HCT116 (cell line): ENCODE results near the gene TRAF3IP1. TPM values are rescaled to one million over a fixed set of nuclear protein-coding genes. Genes with fewer than 3 reads are reported as not detected.

Experiments
- ATAC-seq: fragments of 200-7000 bp; cut with Tn5 transposase; 2 replicates; pipeline ENCODE4 v1.9.1; 2020; ENCODE audit warnings: mild to moderate bottlenecking, moderate library complexity
- BruUV-seq: library from RNA; stranded (reverse); fragments of 400-500 nt; replicated peaks from 2 replicates; lab custom pipeline; 2021; lab: Mats Ljungman, UMichigan
- CTCF ChIA-PET: fragments of 300-600 bp; sonication (Branson Sonifier 250); formaldehyde crosslinking; loops from one replicate; lab custom pipeline; 2021; ENCODE audit warnings: antibody characterized with exemption; lab: Charles Lee
- POLR2A ChIA-PET: fragments of 300-600, 350-600 bp; sonication (Branson Sonifier 250); formaldehyde crosslinking; loops from one replicate; lab custom pipeline; 2021; ENCODE audit warnings: antibody characterized with exemption; lab: Charles Lee
- RAD21 ChIA-PET, 2 experiments: fragments of 300-600 bp; sonication (Branson Sonifier 250); formaldehyde crosslinking; loops; one replicate each; lab custom pipeline; 2023; ENCODE audit warnings: low total read pairs in 2 of 2; ENCODE audit not compliant: uncharacterized antibody in 2 of 2, unreplicated experiment in 2 of 2, low non-redundant PET in 1 of 2; lab: Charles Lee
- DNase-seq: peaks from one replicate; pipeline ENCODE4 v3.0.0-alpha.2; 2010; ENCODE audit warnings: low read depth, low spot score
- H2AFZ ChIP-seq: fragments of 200-600 bp; shearing (Covaris generic), sonication (generic); 2 replicates; pipeline ENCODE4 v1.6.1; 2017; ENCODE audit warnings: low read depth, mixed run types, mixed read lengths, antibody characterized with exemption, low read length; ENCODE audit not compliant: poor library complexity, severe bottlenecking
- H3K27ac ChIP-seq: 2 replicates; pipeline ENCODE4 v1.5.1; 2012; ENCODE audit warnings: low read depth, low read length
- H3K27me3 ChIP-seq: fragments of 200-600 bp; sonication (generic); 2 replicates; pipeline ENCODE4 v1.6.1; 2016; ENCODE audit warnings: mixed run types, low read length, mixed read lengths; ENCODE audit not compliant: insufficient read depth
- H3K36me3 ChIP-seq, 2 experiments: fragments of 200-500 bp in 1 of 2; fragments of 200-600 bp in 1 of 2; sonication (Bioruptor generic) in 1 of 2; sonication (generic) in 1 of 2; 2 replicates each; pipeline versions ENCODE4 v1.5.1 to v1.6.1; 2014 to 2016; ENCODE audit warnings: low read length in 2 of 2, inconsistent platforms in 1 of 2, mixed read lengths in 1 of 2, mixed run types in 1 of 2; ENCODE audit not compliant: insufficient read depth in 2 of 2, control insufficient read depth in 1 of 2
- H3K4me1 ChIP-seq, 2 experiments: fragments of 200-600 bp in 1 of 2; sonication (generic) in 1 of 2; 2 replicates each; pipeline versions ENCODE4 v1.5.1 to v1.6.1; 2012 to 2017; ENCODE audit warnings: low read length in 2 of 2, inconsistent platforms in 1 of 2, mild to moderate bottlenecking in 1 of 2, mixed read lengths in 1 of 2, mixed run types in 1 of 2, moderate library complexity in 1 of 2; ENCODE audit not compliant: insufficient read depth in 2 of 2, control insufficient read depth in 1 of 2
- H3K4me2 ChIP-seq: fragments of 200-600 bp; sonication (generic); 2 replicates; pipeline ENCODE4 v1.6.1; 2017; ENCODE audit warnings: mixed run types, low read length, mixed read lengths
- H3K4me3 ChIP-seq, 2 experiments: fragments of 200-600 bp in 1 of 2; sonication (generic) in 1 of 2; replicated peaks in 1 of 2; 2 replicates each; pipeline ENCODE4 v1.5.1; 2011 to 2016; ENCODE audit warnings: low read length in 2 of 2, control low read depth in 1 of 2, low read depth in 1 of 2, mild to moderate bottlenecking in 1 of 2, mixed read lengths in 1 of 2, mixed run types in 1 of 2
- H3K79me2 ChIP-seq: fragments of 200-600 bp; sonication (generic); 2 replicates; pipeline ENCODE4 v1.6.1; 2017; ENCODE audit warnings: mild to moderate bottlenecking, mixed run types, low read length, moderate library complexity, mixed read lengths; ENCODE audit not compliant: insufficient read depth
- H3K9ac ChIP-seq: fragments of 200-600 bp; sonication (generic); 2 replicates; pipeline ENCODE4 v1.6.1; 2016; ENCODE audit warnings: low read length, mixed read lengths
- H3K9me2 ChIP-seq: fragments of 200-600 bp; sonication (generic), shearing (Covaris generic); 2 replicates; pipeline ENCODE4 v1.6.1; 2017; ENCODE audit warnings: mixed run types, mild to moderate bottlenecking, moderate library complexity; ENCODE audit not compliant: insufficient read depth
- H3K9me3 ChIP-seq, 2 experiments: fragments of 200-500 bp in 1 of 2; fragments of 200-600 bp in 1 of 2; sonication (Bioruptor generic) in 1 of 2; sonication (generic) in 1 of 2; 2 replicates each; pipeline ENCODE4 v1.6.1; 2014 to 2017; ENCODE audit warnings: low read length in 2 of 2, mixed read lengths in 2 of 2, inconsistent platforms in 1 of 2, low read depth in 1 of 2, mild to moderate bottlenecking in 1 of 2, mixed run types in 1 of 2, moderate library complexity in 1 of 2; ENCODE audit not compliant: control insufficient read depth in 1 of 2, insufficient read depth in 1 of 2
- H4K20me1 ChIP-seq: fragments of 200-600 bp; sonication (generic), shearing (Covaris generic); 2 replicates; pipeline ENCODE4 v1.6.1; 2017; ENCODE audit warnings: mixed run types, mild to moderate bottlenecking, moderate library complexity; ENCODE audit not compliant: insufficient read depth
- CBX3 ChIP-seq: IDR thresholded peaks from 2 replicates; pipeline ENCODE4 v1.6.1; 2012; ENCODE audit warnings: low read depth
- CEBPB ChIP-seq: IDR thresholded peaks from 2 replicates; pipeline ENCODE4 v1.6.1; 2012; ENCODE audit warnings: low read depth
- EZH2 ChIP-seq: fragments of 200-600 bp; sonication (generic); IDR thresholded peaks from 2 replicates; pipeline ENCODE4 v1.6.1; 2017; ENCODE audit warnings: antibody characterized with exemption, mixed run types
- EZH2phosphoT487 ChIP-seq: fragments of 200-600 bp; IDR thresholded peaks from 2 replicates; pipeline ENCODE4 v1.6.1; 2018; ENCODE audit warnings: antibody characterized with exemption, borderline replicate concordance
- FOSL1 ChIP-seq: IDR thresholded peaks from 2 replicates; pipeline ENCODE4 v1.6.1; 2012; ENCODE audit warnings: low read depth
- JUND ChIP-seq: IDR thresholded peaks from 2 replicates; pipeline ENCODE4 v1.6.1; 2012
- POLR2AphosphoS5 ChIP-seq: IDR thresholded peaks from 2 replicates; pipeline ENCODE4 v1.6.1; 2011; ENCODE audit warnings: mild to moderate bottlenecking, low read depth, low read length, moderate library complexity
- SIN3A ChIP-seq: IDR thresholded peaks from 2 replicates; pipeline ENCODE4 v1.6.1; 2012; ENCODE audit warnings: low read depth
- SP1 ChIP-seq: IDR thresholded peaks from 2 replicates; pipeline ENCODE4 v1.6.1; 2012; ENCODE audit warnings: low read depth
- TCF7L2 ChIP-seq: IDR thresholded peaks from 2 replicates; pipeline ENCODE4 v1.7.0; 2011; ENCODE audit warnings: borderline replicate concordance, inconsistent platforms; ENCODE audit not compliant: insufficient read depth, insufficient read length; ENCODE audit errors: extremely low read depth
- YY1 ChIP-seq: IDR thresholded peaks from 2 replicates; pipeline ENCODE4 v1.6.1; 2011; ENCODE audit warnings: low read length, low read depth, moderate library complexity, mild to moderate bottlenecking; ENCODE audit not compliant: insufficient replicate concordance; ENCODE audit errors: extremely low read depth
- intact Hi-C: fragments of 100-400 bp; cut with micrococcal nuclease; formaldehyde crosslinking; loops from 2 replicates; pipeline ENCODE4 v1.10.0; 2022
- total RNA-seq: library from RNA; stranded (reverse); gene quantifications from one replicate; pipeline ENCODE4 v1.2.1, GENCODE V29; 2021; ENCODE audit not compliant: unreplicated experiment
- TF ChIP-seq, protein P1 (sequence below): IDR thresholded peaks from 2 replicates; pipeline ENCODE4 v1.6.1; 2012
- TF ChIP-seq, protein P2 (sequence below): IDR thresholded peaks from 2 replicates; pipeline ENCODE4 v1.6.1; 2012
- TF ChIP-seq, protein P3 (sequence below), 3 experiments: fragments of 200-600 bp in 1 of 3; sonication (generic) in 1 of 3; IDR thresholded peaks in 2 of 3; conservative IDR thresholded peaks in 1 of 3; 2 replicates each; pipeline ENCODE4 v1.5.1; 2012 to 2017; ENCODE audit warnings: low read depth in 2 of 3, low read length in 2 of 3, antibody characterized with exemption in 1 of 3, borderline replicate concordance in 1 of 3, control low read depth in 1 of 3, mild to moderate bottlenecking in 1 of 3, mixed read lengths in 1 of 3, mixed run types in 1 of 3, moderate library complexity in 1 of 3; ENCODE audit not compliant: insufficient read depth in 1 of 3

Gene TRAF3IP1
- total RNA-seq, 1 experiment from 2014 or later = 19.4 TPM

DNA sequence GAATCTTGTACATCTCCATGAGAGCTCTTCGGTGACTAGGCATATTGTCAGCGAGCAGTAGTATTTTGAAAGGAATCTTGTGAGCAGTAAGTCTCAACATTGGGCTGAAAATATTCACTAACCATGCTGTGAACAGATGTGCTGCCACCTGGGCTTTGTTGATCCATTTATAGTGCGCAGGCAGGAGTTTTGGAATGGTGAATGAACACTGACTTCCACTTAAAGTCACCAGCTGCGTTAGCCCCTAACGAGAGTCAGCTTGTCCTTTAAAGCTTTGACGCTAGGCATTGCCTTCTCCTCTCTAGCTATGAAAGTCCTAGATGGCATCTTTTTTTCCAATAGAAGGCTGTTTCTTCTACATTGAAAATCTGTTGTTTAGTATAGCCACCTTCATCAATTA is 110.5 kb downstream of the TRAF3IP1 start:
- no peak overlapping the region for H3K4me3 ChIP-seq
- RAD21 ChIA-PET = no interaction called here
- no peaks in the 10 kb centered on the region for H3K9me2 ChIP-seq
- peaks cover 3 to 6% of the 10 kb centered on the region in 2 experiments; a peak in 2 of 4 replicates for H3K9me3 ChIP-seq
- no peaks in the 10 kb centered on the region for H4K20me1 ChIP-seq
- H2AFZ ChIP-seq = no peak overlapping the region
- intact Hi-C loops = no loop called here
- CTCF ChIA-PET = no interaction called here
- DNase-seq (no peak), ATAC-seq (no peak)
- H3K4me1 ChIP-seq = peaks cover 10 to 16% of the 10 kb centered on the region in 2 experiments
- no TSS peak for BruUV-seq
- H3K9ac ChIP-seq = no peak overlapping the region
- H3K27ac ChIP-seq = no peak overlapping the region
- no peak overlapping the region for H3K4me2 ChIP-seq
- TF ChIP-seq, protein P1, sequence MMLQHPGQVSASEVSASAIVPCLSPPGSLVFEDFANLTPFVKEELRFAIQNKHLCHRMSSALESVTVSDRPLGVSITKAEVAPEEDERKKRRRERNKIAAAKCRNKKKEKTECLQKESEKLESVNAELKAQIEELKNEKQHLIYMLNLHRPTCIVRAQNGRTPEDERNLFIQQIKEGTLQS = no peak
- TF ChIP-seq JUND = no peak
- TF ChIP-seq, protein P2, sequence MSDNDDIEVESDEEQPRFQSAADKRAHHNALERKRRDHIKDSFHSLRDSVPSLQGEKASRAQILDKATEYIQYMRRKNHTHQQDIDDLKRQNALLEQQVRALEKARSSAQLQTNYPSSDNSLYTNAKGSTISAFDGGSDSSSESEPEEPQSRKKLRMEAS = no peak
- no peak for TF ChIP-seq TCF7L2
- no peak for TF ChIP-seq POLR2AphosphoS5
- no peak for TF ChIP-seq YY1
- no peak for TF ChIP-seq SP1
- no peak for TF ChIP-seq EZH2
- TF ChIP-seq SIN3A = no peak
- TF ChIP-seq EZH2phosphoT487 = no peak
- no peak for TF ChIP-seq CEBPB
- TF ChIP-seq FOSL1 = no peak
- no peak for TF ChIP-seq CBX3
- TF ChIP-seq, protein P3, sequence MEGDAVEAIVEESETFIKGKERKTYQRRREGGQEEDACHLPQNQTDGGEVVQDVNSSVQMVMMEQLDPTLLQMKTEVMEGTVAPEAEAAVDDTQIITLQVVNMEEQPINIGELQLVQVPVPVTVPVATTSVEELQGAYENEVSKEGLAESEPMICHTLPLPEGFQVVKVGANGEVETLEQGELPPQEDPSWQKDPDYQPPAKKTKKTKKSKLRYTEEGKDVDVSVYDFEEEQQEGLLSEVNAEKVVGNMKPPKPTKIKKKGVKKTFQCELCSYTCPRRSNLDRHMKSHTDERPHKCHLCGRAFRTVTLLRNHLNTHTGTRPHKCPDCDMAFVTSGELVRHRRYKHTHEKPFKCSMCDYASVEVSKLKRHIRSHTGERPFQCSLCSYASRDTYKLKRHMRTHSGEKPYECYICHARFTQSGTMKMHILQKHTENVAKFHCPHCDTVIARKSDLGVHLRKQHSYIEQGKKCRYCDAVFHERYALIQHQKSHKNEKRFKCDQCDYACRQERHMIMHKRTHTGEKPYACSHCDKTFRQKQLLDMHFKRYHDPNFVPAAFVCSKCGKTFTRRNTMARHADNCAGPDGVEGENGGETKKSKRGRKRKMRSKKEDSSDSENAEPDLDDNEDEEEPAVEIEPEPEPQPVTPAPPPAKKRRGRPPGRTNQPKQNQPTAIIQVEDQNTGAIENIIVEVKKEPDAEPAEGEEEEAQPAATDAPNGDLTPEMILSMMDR (IDR thresholded peaks at IDR 0.05 in 2 of 3, conservative IDR thresholded peaks at IDR 0.05 in 1 of 3; ENCODE audit: borderline replicate concordance in 1 of 3, insufficient read depth in 1 of 3, low read depth in 2 of 3, low read length in 2 of 3) = no peak
- POLR2A ChIA-PET = interaction anchor here (1.2 kb wide), 1 partner anchor 8 kb away, joined by 3 read pairs; no protein-coding TSS in a partner anchor
- H3K79me2 ChIP-seq = peaks cover 82% of the 10 kb centered on the region
- H3K36me3 ChIP-seq = peaks cover 16 to 36% of the 10 kb centered on the region in 2 experiments; a peak in 3 of 4 replicates
- H3K27me3 ChIP-seq = no peaks in the 10 kb centered on the region
